Mammary epithelial cell (primary cell): ENCODE results near the gene EN2.

ENCODE experiments used
- CTCF ChIP-seq, 2 donors: IDR thresholded peaks in 1 of 2; conservative IDR thresholded peaks in 1 of 2; 2 replicates each; pipeline ENCODE4 v1.5.1; 2011 to 2012; ENCODE audit warnings: inconsistent platforms in 2 of 2, low read length in 2 of 2, mild to moderate bottlenecking in 2 of 2, control low read depth in 1 of 2, low read depth in 1 of 2; ENCODE audit not compliant: insufficient read depth in 1 of 2; ENCODE audit errors: extremely low read depth in 1 of 2
- EZH2 ChIP-seq: IDR thresholded peaks from 2 replicates; pipeline ENCODE4 v1.6.1; 2012; ENCODE audit warnings: low read length, inconsistent platforms, borderline replicate concordance

- TF ChIP-seq CTCF (conservative IDR thresholded peaks at IDR 0.05 in 1 of 2, IDR thresholded peaks at IDR 0.05 in 1 of 2; ENCODE audit: extremely low read depth in 1 of 2, insufficient read depth in 1 of 2, low read depth in 1 of 2, low read length in 2 of 2) (no peak), EZH2 (peak; percentile 20)
Observed at GRCh38 chr7:155454183-155455112, 3.5 kb upstream of the EN2 start.
